Measurements from ENCODE around the gene CCDC106. TPM values are rescaled to one million over a fixed set of nuclear protein-coding genes. Genes with fewer than 3 reads are reported as not detected.

The CCDC106 gene
- total RNA-seq, 1 donor from 2014 or later, result 3.1 TPM

GRCh38 chr19:55687281-55688201 lies 39.5 kb downstream of the CCDC106 start:
- H3K36me3 ChIP-seq (ENCODE audit: control insufficient read depth in 3 of 3, insufficient read depth in 3 of 3, low read length in 3 of 3), result peaks cover 45 to 58% (median 56%) of the 10 kb centered on the region in 3 donors
- H3K9me3 ChIP-seq (ENCODE audit: control insufficient read depth in 3 of 3, low read length in 3 of 3), result no peaks in the 10 kb centered on the region
- H3K4me3 ChIP-seq (ENCODE audit: low read length in 3 of 3), result no peak overlapping the region
- H3K4me1 ChIP-seq (ENCODE audit: control insufficient read depth in 3 of 3, insufficient read depth in 3 of 3, low read length in 3 of 3), result no peaks in the 10 kb centered on the region
- H3K27ac ChIP-seq (ENCODE audit: low read depth, low read length), result no peak overlapping the region
- no peak overlapping the region for H3K9ac ChIP-seq (ENCODE audit: low read depth in 1 of 3, low read length in 3 of 3)
- no peaks in the 10 kb centered on the region for H3K27me3 ChIP-seq (ENCODE audit: control insufficient read depth in 3 of 3, insufficient read depth in 3 of 3, low read length in 3 of 3)

GRCh38 chr19:55688422-55689218 lies 40.6 kb downstream of the CCDC106 start:
- Histone ChIP-seq H3K27me3 (ENCODE audit: control insufficient read depth in 3 of 3, insufficient read depth in 3 of 3, low read length in 3 of 3) (no peaks in the 10 kb centered on the region), H3K36me3 (ENCODE audit: control insufficient read depth in 3 of 3, insufficient read depth in 3 of 3, low read length in 3 of 3) (peaks cover 53 to 66% (median 64%) of the 10 kb centered on the region in 3 donors), H3K4me3 (ENCODE audit: low read length in 3 of 3) (no peak overlapping the region), H3K4me1 (ENCODE audit: control insufficient read depth in 3 of 3, insufficient read depth in 3 of 3, low read length in 3 of 3) (no peaks in the 10 kb centered on the region), H3K27ac (ENCODE audit: low read depth, low read length) (no peak overlapping the region), H3K9me3 (ENCODE audit: control insufficient read depth in 3 of 3, low read length in 3 of 3) (no peaks in the 10 kb centered on the region), H3K9ac (ENCODE audit: low read depth in 1 of 3, low read length in 3 of 3) (peak overlapping the region in 1 of 3 donors; percentile 16)

- Histone ChIP-seq H3K9me3 (ENCODE audit: control insufficient read depth in 3 of 3, low read length in 3 of 3) (no peaks in the 10 kb centered on the region), H3K9ac (ENCODE audit: low read depth in 1 of 3, low read length in 3 of 3) (no peak overlapping the region), H3K27ac (ENCODE audit: low read depth, low read length) (no peak overlapping the region), H3K36me3 (ENCODE audit: control insufficient read depth in 3 of 3, insufficient read depth in 3 of 3, low read length in 3 of 3) (peaks cover 57 to 72% (median 66%) of the 10 kb centered on the region in 3 donors), H3K4me3 (ENCODE audit: low read length in 3 of 3) (no peak overlapping the region), H3K27me3 (ENCODE audit: control insufficient read depth in 3 of 3, insufficient read depth in 3 of 3, low read length in 3 of 3) (no peaks in the 10 kb centered on the region), H3K4me1 (ENCODE audit: control insufficient read depth in 3 of 3, insufficient read depth in 3 of 3, low read length in 3 of 3) (no peaks in the 10 kb centered on the region)
Observed at GRCh38 chr19:55689411-55690108, 41.5 kb downstream of the CCDC106 start.

GRCh38 chr19:55690109-55690768 lies 42.2 kb downstream of the CCDC106 start:
- Histone ChIP-seq H3K4me1 (ENCODE audit: control insufficient read depth in 3 of 3, insufficient read depth in 3 of 3, low read length in 3 of 3) (no peaks in the 10 kb centered on the region), H3K9ac (ENCODE audit: low read depth in 1 of 3, low read length in 3 of 3) (no peak overlapping the region), H3K4me3 (ENCODE audit: low read length in 3 of 3) (no peak overlapping the region), H3K27me3 (ENCODE audit: control insufficient read depth in 3 of 3, insufficient read depth in 3 of 3, low read length in 3 of 3) (no peaks in the 10 kb centered on the region), H3K27ac (ENCODE audit: low read depth, low read length) (no peak overlapping the region), H3K36me3 (ENCODE audit: control insufficient read depth in 3 of 3, insufficient read depth in 3 of 3, low read length in 3 of 3) (peaks cover 58 to 68% (median 60%) of the 10 kb centered on the region in 3 donors), H3K9me3 (ENCODE audit: control insufficient read depth in 3 of 3, low read length in 3 of 3) (no peaks in the 10 kb centered on the region)

GRCh38 chr19:55690769-55691545 lies 42.9 kb downstream of the CCDC106 start:
- Histone ChIP-seq H3K9me3 (ENCODE audit: control insufficient read depth in 3 of 3, low read length in 3 of 3) (no peaks in the 10 kb centered on the region), H3K36me3 (ENCODE audit: control insufficient read depth in 3 of 3, insufficient read depth in 3 of 3, low read length in 3 of 3) (peaks cover 55 to 64% (median 59%) of the 10 kb centered on the region in 3 donors), H3K9ac (ENCODE audit: low read depth in 1 of 3, low read length in 3 of 3) (no peak overlapping the region), H3K27me3 (ENCODE audit: control insufficient read depth in 3 of 3, insufficient read depth in 3 of 3, low read length in 3 of 3) (no peaks in the 10 kb centered on the region), H3K4me3 (ENCODE audit: low read length in 3 of 3) (no peak overlapping the region), H3K27ac (ENCODE audit: low read depth, low read length) (no peak overlapping the region), H3K4me1 (ENCODE audit: control insufficient read depth in 3 of 3, insufficient read depth in 3 of 3, low read length in 3 of 3) (no peaks in the 10 kb centered on the region)

GRCh38 chr19:55691561-55692481 lies 43.8 kb downstream of the CCDC106 start:
- Histone ChIP-seq H3K27ac (ENCODE audit: low read depth, low read length) (no peak overlapping the region), H3K4me1 (ENCODE audit: control insufficient read depth in 3 of 3, insufficient read depth in 3 of 3, low read length in 3 of 3) (no peaks in the 10 kb centered on the region), H3K9ac (ENCODE audit: low read depth in 1 of 3, low read length in 3 of 3) (no peak overlapping the region), H3K36me3 (ENCODE audit: control insufficient read depth in 3 of 3, insufficient read depth in 3 of 3, low read length in 3 of 3) (peaks cover 62 to 66% (median 63%) of the 10 kb centered on the region in 3 donors), H3K4me3 (ENCODE audit: low read length in 3 of 3) (no peak overlapping the region), H3K27me3 (ENCODE audit: control insufficient read depth in 3 of 3, insufficient read depth in 3 of 3, low read length in 3 of 3) (no peaks in the 10 kb centered on the region), H3K9me3 (ENCODE audit: control insufficient read depth in 3 of 3, low read length in 3 of 3) (no peaks in the 10 kb centered on the region)

- H3K36me3 ChIP-seq (ENCODE audit: control insufficient read depth in 3 of 3, insufficient read depth in 3 of 3, low read length in 3 of 3), result peaks cover 65 to 67% (median 65%) of the 10 kb centered on the region in 3 donors
- no peaks in the 10 kb centered on the region for H3K9me3 ChIP-seq (ENCODE audit: control insufficient read depth in 3 of 3, low read length in 3 of 3)
- no peaks in the 10 kb centered on the region for H3K27me3 ChIP-seq (ENCODE audit: control insufficient read depth in 3 of 3, insufficient read depth in 3 of 3, low read length in 3 of 3)
- no peak overlapping the region for H3K9ac ChIP-seq (ENCODE audit: low read depth in 1 of 3, low read length in 3 of 3)
- no peak overlapping the region for H3K27ac ChIP-seq (ENCODE audit: low read depth, low read length)
- no peaks in the 10 kb centered on the region for H3K4me1 ChIP-seq (ENCODE audit: control insufficient read depth in 3 of 3, insufficient read depth in 3 of 3, low read length in 3 of 3)
- H3K4me3 ChIP-seq (ENCODE audit: low read length in 3 of 3), result no peak overlapping the region
Observed at GRCh38 chr19:55692681-55693081, 44.7 kb downstream of the CCDC106 start.

- Histone ChIP-seq H3K27ac (ENCODE audit: low read depth, low read length) (no peak overlapping the region), H3K27me3 (ENCODE audit: control insufficient read depth in 3 of 3, insufficient read depth in 3 of 3, low read length in 3 of 3) (no peaks in the 10 kb centered on the region), H3K9ac (ENCODE audit: low read depth in 1 of 3, low read length in 3 of 3) (no peak overlapping the region), H3K9me3 (ENCODE audit: control insufficient read depth in 3 of 3, low read length in 3 of 3) (no peaks in the 10 kb centered on the region), H3K4me1 (ENCODE audit: control insufficient read depth in 3 of 3, insufficient read depth in 3 of 3, low read length in 3 of 3) (no peaks in the 10 kb centered on the region), H3K36me3 (ENCODE audit: control insufficient read depth in 3 of 3, insufficient read depth in 3 of 3, low read length in 3 of 3) (peaks cover 62 to 65% (median 65%) of the 10 kb centered on the region in 3 donors), H3K4me3 (ENCODE audit: low read length in 3 of 3) (no peak overlapping the region)
Observed at GRCh38 chr19:55693336-55693974, 45.4 kb downstream of the CCDC106 start.
